WTC11 (cell line): ENCODE data around the gene SMOC2. TPM values are rescaled to one million over a fixed set of nuclear protein-coding genes. Genes with fewer than 3 reads are reported as not detected.
A peak's percentile ranks its signal among the peaks of the same experiment; 100 is the strongest.

ENCODE experiments used
- ATAC-seq: fragments of 200-7000 bp; cut with Tn5 transposase; 2 replicates; pipeline ENCODE4 v1.10.0; 2021; ENCODE audit warnings: mild to moderate bottlenecking, moderate library complexity
- CTCF ChIA-PET: fragments of 300-600 bp; sonication (Branson Sonifier 250); formaldehyde crosslinking; loops from one replicate; lab custom pipeline; 2021; ENCODE audit warnings: antibody characterized with exemption; lab: Charles Lee
- POLR2A ChIA-PET: fragments of 350-600 bp; sonication (Branson Sonifier 250); formaldehyde crosslinking; loops from one replicate; lab custom pipeline; 2021; ENCODE audit warnings: antibody characterized with exemption; lab: Charles Lee
- DNase-seq: peaks from one replicate; pipeline ENCODE4 v3.0.0; 2021; ENCODE audit warnings: low spot score
- H3K27ac Mint-ChIP-seq: 2 replicates; pipeline ENCODE4 v1.8.0; 2021; ENCODE audit warnings: mixed read lengths
- H3K27me3 Mint-ChIP-seq: 2 replicates; pipeline ENCODE4 v1.8.0; 2021; ENCODE audit warnings: low read depth, mild to moderate bottlenecking, moderate library complexity, mixed read lengths
- H3K36me3 Mint-ChIP-seq: 2 replicates; pipeline ENCODE4 v1.8.0; 2021; ENCODE audit warnings: mixed read lengths
- H3K4me1 Mint-ChIP-seq: 2 replicates; pipeline ENCODE4 v1.8.0; 2022; ENCODE audit warnings: mixed read lengths
- H3K4me3 Mint-ChIP-seq: 2 replicates; pipeline ENCODE4 v1.8.0; 2021; ENCODE audit warnings: mild to moderate bottlenecking, moderate library complexity, mixed read lengths
- H3K9me3 Mint-ChIP-seq: 2 replicates; pipeline ENCODE4 v1.8.0; 2021; ENCODE audit warnings: mixed read lengths
- CREB1 ChIP-seq: sonication (generic); formaldehyde crosslinking; IDR thresholded peaks from 2 replicates; pipeline ENCODE4 v1.8.0; 2023; ENCODE audit warnings: mild to moderate bottlenecking, missing genetic modification reagents
- E2F5 ChIP-seq: sonication (generic); formaldehyde crosslinking; IDR thresholded peaks from 2 replicates; pipeline ENCODE4 v1.8.1; 2022; ENCODE audit warnings: mild to moderate bottlenecking, moderate library complexity, missing genetic modification reagents
- ERG ChIP-seq: fragments of 250-450 bp; sonication (Bioruptor Pico); IDR thresholded peaks from 2 replicates; pipeline ENCODE4 v1.8.0; 2021; ENCODE audit warnings: mild to moderate bottlenecking
- ESRRA ChIP-seq: sonication (generic); formaldehyde crosslinking; IDR thresholded peaks from 2 replicates; pipeline ENCODE4 v1.8.1; 2022; ENCODE audit warnings: mild to moderate bottlenecking, missing genetic modification reagents, borderline replicate concordance
- ETV6 ChIP-seq: sonication (generic); formaldehyde crosslinking; IDR thresholded peaks from 2 replicates; pipeline ENCODE4 v1.8.1; 2022; ENCODE audit warnings: mild to moderate bottlenecking, missing genetic modification reagents
- FOXK1 ChIP-seq: sonication (generic); formaldehyde crosslinking; IDR thresholded peaks from 2 replicates; pipeline ENCODE4 v1.8.0; 2022; ENCODE audit warnings: mild to moderate bottlenecking, moderate library complexity, missing genetic modification reagents
- FOXP1 ChIP-seq: sonication (generic); formaldehyde crosslinking; IDR thresholded peaks from 2 replicates; pipeline ENCODE4 v1.8.0; 2022; ENCODE audit warnings: missing genetic modification reagents, mild to moderate bottlenecking, moderate library complexity, borderline replicate concordance
- FOXP4 ChIP-seq: sonication (generic); formaldehyde crosslinking; IDR thresholded peaks from 2 replicates; pipeline ENCODE4 v1.8.0; 2022; ENCODE audit warnings: mild to moderate bottlenecking, missing genetic modification reagents
- GRHL2 ChIP-seq: fragments of 250-450 bp; sonication (Bioruptor Pico); IDR thresholded peaks from 2 replicates; pipeline ENCODE4 v1.8.0; 2022; ENCODE audit warnings: mild to moderate bottlenecking, moderate library complexity; ENCODE audit not compliant: insufficient replicate concordance, severe bottlenecking
- GTF2I ChIP-seq: fragments of 250-450 bp; sonication (Bioruptor Pico); conservative IDR thresholded peaks from 2 replicates; pipeline ENCODE4 v1.4.0; 2021; ENCODE audit warnings: mild to moderate bottlenecking
- MYBL2 ChIP-seq: sonication (generic); formaldehyde crosslinking; IDR thresholded peaks from 2 replicates; pipeline ENCODE4 v1.8.1; 2023; ENCODE audit warnings: mild to moderate bottlenecking, moderate library complexity, missing genetic modification reagents
- NFYB ChIP-seq: sonication (generic); formaldehyde crosslinking; conservative IDR thresholded peaks from 2 replicates; pipeline ENCODE4 v1.8.0; 2022; ENCODE audit warnings: low read depth, missing genetic modification reagents
- SMAD3 ChIP-seq: sonication (generic); formaldehyde crosslinking; IDR thresholded peaks from 2 replicates; pipeline ENCODE4 v1.8.0; 2022; ENCODE audit warnings: missing genetic modification reagents, mild to moderate bottlenecking, borderline replicate concordance
- SOX15 ChIP-seq: fragments of 250-450 bp; sonication (Bioruptor Pico); IDR thresholded peaks from 2 replicates; pipeline ENCODE4 v1.9.0; 2021; ENCODE audit warnings: mild to moderate bottlenecking
- TCF7 ChIP-seq: sonication (generic); formaldehyde crosslinking; IDR thresholded peaks from 2 replicates; pipeline ENCODE4 v1.8.0; 2022; ENCODE audit warnings: mild to moderate bottlenecking, low read depth, missing genetic modification reagents, moderate library complexity
- TEAD1 ChIP-seq: sonication (generic); formaldehyde crosslinking; IDR thresholded peaks from 2 replicates; pipeline ENCODE4 v1.8.0; 2022; ENCODE audit warnings: mild to moderate bottlenecking, missing genetic modification reagents
- ZBTB21 ChIP-seq: sonication (generic); formaldehyde crosslinking; IDR thresholded peaks from 2 replicates; pipeline ENCODE4 v1.8.1; 2023; ENCODE audit warnings: mild to moderate bottlenecking, missing genetic modification reagents, borderline replicate concordance
- ZNF138 ChIP-seq: sonication (generic); formaldehyde crosslinking; conservative IDR thresholded peaks from 2 replicates; pipeline ENCODE4 v1.8.1; 2022; ENCODE audit warnings: mild to moderate bottlenecking, moderate library complexity, missing genetic modification reagents
- ZNF219 ChIP-seq: sonication (generic); formaldehyde crosslinking; IDR thresholded peaks from 2 replicates; pipeline ENCODE4 v1.8.0; 2023; ENCODE audit warnings: missing genetic modification reagents, mild to moderate bottlenecking, borderline replicate concordance
- ZNF232 ChIP-seq: sonication (generic); formaldehyde crosslinking; IDR thresholded peaks from 2 replicates; pipeline ENCODE4 v1.8.0; 2022; ENCODE audit warnings: mild to moderate bottlenecking, missing genetic modification reagents
- ZNF425 ChIP-seq: fragments of 250-450 bp; sonication (Bioruptor Pico); conservative IDR thresholded peaks from 2 replicates; pipeline ENCODE4 v1.9.0; 2021; ENCODE audit warnings: mild to moderate bottlenecking
- total RNA-seq: library from RNA; stranded (reverse); gene quantifications from 3 replicates; pipeline ENCODE4 v1.2.3, GENCODE V29; 2021

SMOC2 gene
- total RNA-seq, 1 experiment from 2014 or later = 3.9 TPM

GRCh38 chr6:168666170-168666569 is 225.2 kb downstream of the SMOC2 start:
- DNase-seq = no peak
- no peak overlapping the region for H3K4me3 Mint-ChIP-seq
- CTCF ChIA-PET = interaction anchor here (1.0 kb wide), 1 partner anchor 45 kb away, joined by 3 read pairs; no protein-coding TSS in a partner anchor

GRCh38 chr6:168666699-168667427 is 225.9 kb downstream of the SMOC2 start:
- Mint-ChIP-seq H3K9me3 (peaks cover 6% of the 10 kb centered on the region), H3K27ac (peak overlapping the region; percentile 41; the same call in 1 of the 2 replicates), H3K4me1 (peaks cover 41% of the 10 kb centered on the region), H3K27me3 (no peaks in the 10 kb centered on the region), H3K36me3 (no peaks in the 10 kb centered on the region; the same call in 1 of the 2 replicates), H3K4me3 (no peak overlapping the region)
- TF ChIP-seq ZNF138 (no peak), SMAD3 (CRISPR knock-in tag) (no peak), ESRRA (CRISPR knock-in tag) (no peak), CREB1 (no peak), ZNF219 (CRISPR knock-in tag) (no peak), ZNF425 (CRISPR knock-in tag) (no peak), FOXP4 (CRISPR knock-in tag) (no peak), GTF2I (no peak), FOXP1 (no peak), ERG (CRISPR knock-in tag) (no peak), FOXK1 (no peak), ETV6 (CRISPR knock-in tag) (no peak), NFYB (CRISPR knock-in tag) (no peak), TCF7 (CRISPR knock-in tag) (no peak)
- ChIA-PET CTCF (interaction anchor here (1.0 to 1.7 kb wide), 2 partner anchors 30 to 44 kb away, joined by 3 to 4 read pairs; no protein-coding TSS in a partner anchor), POLR2A (no interaction called here)
- DNase-seq = no peak
- peak; percentile 68 for ATAC-seq

More at GRCh38 chr6:168666170-168666569, 225.2 kb downstream of the SMOC2 start:
- no peaks in the 10 kb centered on the region; the same call in 1 of the 2 replicates for H3K36me3 Mint-ChIP-seq
- POLR2A ChIA-PET = no interaction called here
- no peak for ATAC-seq
- no peak for TF ChIP-seq ZBTB21 (CRISPR knock-in tag)
- no peak for TF ChIP-seq E2F5 (CRISPR knock-in tag)
- no peak for TF ChIP-seq TEAD1 (CRISPR knock-in tag)
- TF ChIP-seq ZNF232 (CRISPR knock-in tag) = no peak
- no peak for TF ChIP-seq SOX15 (CRISPR knock-in tag)
- TF ChIP-seq GRHL2 (CRISPR knock-in tag) = no peak
- no peak for TF ChIP-seq MYBL2 (CRISPR knock-in tag)
- TF ChIP-seq, all 79 proteins: peak for 0
- Mint-ChIP-seq H3K4me1 (peaks cover 41% of the 10 kb centered on the region), H3K27ac (no peak overlapping the region; the same call in 1 of the 2 replicates), H3K27me3 (no peaks in the 10 kb centered on the region), H3K9me3 (peaks cover 6% of the 10 kb centered on the region)
